Transverse colon (tissue), 4 donors: ENCODE results near the gene PPFIA4. TPM values are rescaled to one million over a fixed set of nuclear protein-coding genes. Genes with fewer than 3 reads are reported as not detected.
A peak's percentile ranks its signal among the peaks of the same experiment; 100 is the strongest.

Experiments
- DNase-seq: peaks from one replicate; pipeline ENCODE4 v3.0.0-alpha.2; 2019
- H3K27ac ChIP-seq, 4 donors: fragments of 200-600 bp; sonication (generic); 2 replicates each; pipeline ENCODE4 v1.5.1; 2016 to 2018; ENCODE audit warnings: inconsistent platforms in 4 of 4
- H3K27me3 ChIP-seq: fragments of 200-600 bp; sonication (generic); 2 replicates; pipeline ENCODE4 v1.5.1; 2017; ENCODE audit warnings: inconsistent platforms
- H3K36me3 ChIP-seq, 4 donors: fragments of 200-600 bp; sonication (generic); 2 replicates each; pipeline ENCODE4 v1.5.1; 2017 to 2019; ENCODE audit warnings: inconsistent platforms in 4 of 4
- H3K4me1 ChIP-seq, 4 donors: fragments of 200-600 bp; sonication (generic); 2 replicates each; pipeline ENCODE4 v1.5.1; 2017 to 2020; ENCODE audit warnings: inconsistent platforms in 4 of 4
- H3K4me3 ChIP-seq, 4 donors: fragments of 200-600 bp; sonication (generic); 1 replicate in 1 of 4; 2 replicates in 3 of 4; pipeline versions ENCODE4 v1.5.1 to v1.6.1; 2017 to 2019; ENCODE audit warnings: inconsistent platforms in 4 of 4
- H3K9me3 ChIP-seq, 2 donors: fragments of 200-600 bp; sonication (generic); 2 replicates each; pipeline ENCODE4 v1.5.1; 2017 to 2019; ENCODE audit warnings: inconsistent platforms in 2 of 2
- CTCF ChIP-seq, 5 experiments: fragments of 200-600 bp in 3 of 5; fragments of 450-650 bp in 2 of 5; sonication (generic) in 3 of 5; IDR thresholded peaks; 1 replicate in 2 of 5; 2 replicates in 3 of 5; pipeline ENCODE4 v1.5.1; 2016 to 2017; ENCODE audit warnings: antibody characterized with exemption in 5 of 5, inconsistent platforms in 3 of 5, mild to moderate bottlenecking in 2 of 5, moderate library complexity in 1 of 5
- EP300 ChIP-seq: sonication (generic); formaldehyde crosslinking; IDR thresholded peaks from one replicate; pipeline ENCODE4 v1.6.1; 2017; ENCODE audit warnings: antibody characterized with exemption, low read depth
- POLR2A ChIP-seq: fragments of 450-650 bp; IDR thresholded peaks from one replicate; pipeline ENCODE4 v1.6.1; 2016; ENCODE audit warnings: antibody characterized with exemption, mild to moderate bottlenecking, moderate library complexity
- POLR2AphosphoS5 ChIP-seq, 3 donors: sonication (generic); formaldehyde crosslinking; IDR thresholded peaks; one replicate each; pipeline ENCODE4 v1.6.1; 2016; ENCODE audit warnings: antibody characterized with exemption in 3 of 3
- WGBS, 2 donors: methylation state at CpG; one replicate each; pipeline ENCODE4 v1.1.5; 2018; ENCODE audit warnings: low coverage in 1 of 2; 5-methylcytosine and 5-hydroxymethylcytosine counted together
- in situ Hi-C, 4 donors: fragments of 200-750 bp; cut with MboI; loops; one replicate each; pipeline versions ENCODE4 v1.15.0 to v1.15.1; 2017; ENCODE audit warnings: low sequenced_read_pairs in 3 of 4, low pct_ligation_motif_present in 1 of 4, low pct_unique_long_range_greater_than_20kb in 1 of 4
- intact Hi-C: fragments of 100-400 bp; cut with DNase I; formaldehyde crosslinking; loops from one replicate; pipeline ENCODE4 v1.15.1; 2023; ENCODE audit warnings: low total_unique reads
- total RNA-seq, 4 donors: library from RNA; depleted of rRNA; stranded (reverse); fragments of >200 nt; gene quantifications; one replicate each; pipeline ENCODE4 v1.1.0, GENCODE V29; 2016

The PPFIA4 gene
- total RNA-seq, 4 donors from 2014 or later: 0.41 to 1.1 (median 0.48) TPM; not detected in 1

- TF ChIP-seq POLR2A (no peak), POLR2AphosphoS5 (IDR thresholded peaks at IDR 0.05) (no peak), CTCF (IDR thresholded peaks at IDR 0.05) (no peak), EP300 (no peak)
- 69% methylated on average over 3 of the region's 3 CpGs; no CpG with 5 or more reads in 1 of the 2 donors for WGBS, 2 donors
- no peak overlapping the region for H3K4me3 ChIP-seq
- peaks cover 0 to 28% (median 14%) of the 10 kb centered on the region in 4 donors for H3K4me1 ChIP-seq
- intact Hi-C loops (no loop called here), in situ Hi-C loops (no loop called here)
- DNase-seq: no peak
- no peak overlapping the region for H3K27ac ChIP-seq
- peaks cover 39% of the 10 kb centered on the region for H3K27me3 ChIP-seq
- no peaks in the 10 kb centered on the region for H3K9me3 ChIP-seq
- H3K36me3 ChIP-seq: no peaks in the 10 kb centered on the region
Observed at GRCh38 chr1:203072911-203073310, 46.6 kb downstream of the PPFIA4 start.

GRCh38 chr1:203073469-203073868 lies 47.2 kb downstream of the PPFIA4 start:
- WGBS, 2 donors: 71 to 83% methylated on average over 2 of the region's 2 CpGs
- DNase-seq: no peak
- in situ Hi-C loops: no loop called here
- Histone ChIP-seq H3K27ac (no peak overlapping the region), H3K27me3 (peaks cover 39% of the 10 kb centered on the region), H3K9me3 (no peaks in the 10 kb centered on the region), H3K4me3 (no peak overlapping the region), H3K4me1 (peaks cover 0 to 25% (median 12%) of the 10 kb centered on the region in 4 donors), H3K36me3 (no peaks in the 10 kb centered on the region)
- no peak for TF ChIP-seq POLR2A
- no peak for TF ChIP-seq CTCF (IDR thresholded peaks at IDR 0.05)
- TF ChIP-seq EP300: no peak
- no peak for TF ChIP-seq POLR2AphosphoS5 (IDR thresholded peaks at IDR 0.05)
- intact Hi-C loops: no loop called here

- peaks cover 0 to 14% (median 5%) of the 10 kb centered on the region in 4 donors for H3K4me1 ChIP-seq
- no peaks in the 10 kb centered on the region for H3K36me3 ChIP-seq
- H3K4me3 ChIP-seq: no peak overlapping the region
- in situ Hi-C loops: no loop called here
- intact Hi-C loops: no loop called here
- DNase-seq: no peak
- no peaks in the 10 kb centered on the region for H3K9me3 ChIP-seq
- H3K27me3 ChIP-seq: peaks cover 39% of the 10 kb centered on the region
- no peak for TF ChIP-seq POLR2AphosphoS5 (IDR thresholded peaks at IDR 0.05)
- TF ChIP-seq POLR2A: no peak
- no peak for TF ChIP-seq CTCF (IDR thresholded peaks at IDR 0.05)
- no peak for TF ChIP-seq EP300
- no peak overlapping the region for H3K27ac ChIP-seq
Observed at GRCh38 chr1:203074610-203075009, 48.3 kb downstream of the PPFIA4 start.

GRCh38 chr1:203075236-203076030 lies 49.1 kb downstream of the PPFIA4 start:
- DNase-seq: no peak
- Histone ChIP-seq H3K4me1 (peaks cover 0 to 8% (median 3%) of the 10 kb centered on the region in 4 donors), H3K36me3 (no peaks in the 10 kb centered on the region), H3K9me3 (no peaks in the 10 kb centered on the region), H3K4me3 (peak overlapping the region in 3 of 4 donors; percentile 7 to 45 (median 20)), H3K27ac (no peak overlapping the region), H3K27me3 (peaks cover 39% of the 10 kb centered on the region)
- intact Hi-C loops (no loop called here), in situ Hi-C loops (no loop called here)
- WGBS, 2 donors: 13% methylated on average over 32 of the region's 56 CpGs; no CpG with 5 or more reads in 1 of the 2 donors
- TF ChIP-seq CTCF (IDR thresholded peaks at IDR 0.05) (no peak), POLR2A (no peak), EP300 (no peak), POLR2AphosphoS5 (IDR thresholded peaks at IDR 0.05) (no peak)
